Measurements from ENCODE around the gene VSTM4.

VSTM4 gene

DNA sequence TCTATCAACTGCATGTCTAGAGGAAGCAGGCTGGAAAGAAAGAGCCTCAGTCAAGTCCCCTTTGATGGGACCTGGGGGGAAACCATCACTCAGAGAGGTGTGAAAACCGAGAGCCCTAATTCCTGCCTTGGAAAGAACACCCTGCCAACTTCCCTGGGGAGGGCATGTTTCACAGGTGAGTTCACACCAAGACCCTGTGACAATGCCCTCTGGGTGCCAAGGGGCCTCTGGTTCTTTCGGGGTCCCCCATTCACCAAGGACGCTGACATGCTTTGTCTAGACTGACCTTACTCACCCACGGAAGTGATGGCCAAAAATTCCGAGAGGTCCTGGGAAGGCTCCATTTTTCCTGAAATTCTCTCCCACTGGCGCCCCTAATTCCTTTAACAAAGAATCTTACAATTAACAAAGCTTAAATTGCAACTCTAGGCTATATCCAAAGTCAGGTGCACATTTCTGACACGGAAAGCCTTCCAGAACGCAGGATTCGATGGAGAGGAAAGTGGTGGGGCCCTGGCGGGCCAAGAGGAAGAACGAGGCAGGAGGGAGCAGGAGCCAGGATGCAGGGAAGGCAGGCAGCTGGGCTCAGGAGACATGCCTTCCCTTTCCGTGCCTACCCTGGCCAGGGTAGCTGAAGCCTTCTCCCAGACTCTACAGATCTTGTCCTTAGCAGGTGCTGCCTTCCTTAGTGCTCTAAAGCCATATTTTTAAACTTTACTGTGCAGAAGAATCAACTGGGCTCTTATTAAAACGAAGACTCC is 23.7 kb downstream of the VSTM4 start:
- no peak for DNase-seq (ENCODE audit: low read depth)

DNA sequence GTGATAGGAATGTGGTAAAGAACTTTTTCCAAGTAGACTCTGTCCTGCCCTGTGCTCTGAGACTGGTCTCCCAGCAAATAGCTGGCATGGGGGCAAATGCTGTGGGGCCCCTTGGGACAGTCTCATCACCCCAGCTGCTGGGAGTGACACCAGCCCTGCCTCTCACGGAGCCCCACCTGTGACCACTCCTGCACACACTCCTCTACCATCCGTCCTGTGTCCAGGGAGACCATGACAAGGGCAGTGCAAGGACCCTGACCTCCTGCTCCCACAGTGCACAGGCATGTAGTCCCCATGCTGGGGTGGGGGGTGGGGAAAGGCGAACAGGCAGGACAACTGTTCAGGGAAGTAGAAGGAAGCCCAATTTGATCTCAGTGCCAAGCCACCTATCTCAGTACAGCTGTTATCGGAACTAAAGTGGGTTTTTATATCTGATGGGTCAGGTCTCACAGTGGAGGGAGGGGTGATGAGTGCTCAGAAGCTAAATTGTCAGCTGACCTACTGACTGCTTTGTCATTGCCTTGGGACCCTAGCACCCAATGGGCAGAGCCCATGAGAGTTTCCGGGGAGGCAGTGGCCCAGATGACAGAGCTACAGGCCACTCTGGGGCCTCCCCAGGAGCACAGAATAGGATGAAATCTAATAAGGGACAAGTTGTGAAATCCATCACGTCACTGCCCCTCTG is 24.5 kb downstream of the VSTM4 start:
- DNase-seq (ENCODE audit: low read depth): no peak

DNA sequence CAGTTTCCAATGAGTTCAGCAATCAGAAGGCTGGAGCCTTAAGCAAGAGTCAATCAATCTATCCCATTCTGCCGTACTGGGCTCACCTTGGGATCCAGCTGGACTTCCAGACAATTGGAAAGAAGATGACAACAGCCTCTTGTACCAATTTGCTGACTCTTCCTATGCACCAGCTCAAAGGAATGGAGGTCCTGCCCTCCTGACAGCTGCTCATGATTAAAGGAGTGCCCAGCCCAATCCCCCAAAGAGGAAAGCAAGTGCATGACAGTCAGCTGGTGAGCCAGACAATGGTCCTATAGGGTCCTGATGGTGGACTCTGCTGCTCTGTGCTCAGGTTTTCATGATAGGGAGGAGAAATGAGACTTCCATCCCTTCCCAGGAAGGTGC is 25.1 kb downstream of the VSTM4 start:
- no peak for DNase-seq (ENCODE audit: low read depth)

DNA sequence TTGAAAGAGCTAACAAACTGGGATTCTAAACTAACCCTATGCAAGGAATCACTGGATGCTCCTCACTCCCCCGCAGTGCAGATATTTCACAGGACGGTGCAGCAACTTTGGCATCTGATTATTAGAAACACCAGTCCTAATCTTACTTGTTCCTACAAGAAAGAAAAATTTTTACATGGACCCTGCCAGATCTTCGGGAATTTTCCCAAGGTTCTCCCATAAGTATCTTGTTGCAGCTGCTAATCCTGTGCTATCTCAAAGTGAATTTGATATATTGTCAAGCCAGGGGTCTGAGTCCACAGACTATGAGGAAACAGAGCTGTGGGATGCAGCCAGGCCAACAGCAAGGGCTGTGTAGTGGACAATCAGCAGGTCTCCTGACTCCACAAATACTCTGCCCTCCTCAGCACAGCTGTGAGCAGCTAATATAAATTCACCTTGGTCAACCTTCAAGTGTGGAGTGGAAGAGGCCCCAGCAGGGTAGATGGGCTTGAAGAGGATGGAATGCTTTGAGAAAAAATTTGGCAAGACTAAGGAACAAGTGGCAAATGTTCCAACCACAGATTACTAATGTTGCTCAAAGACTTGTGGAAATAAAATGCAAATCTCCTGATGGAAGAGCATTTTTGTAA is 25.6 kb downstream of the VSTM4 start:
- DNase-seq (ENCODE audit: low read depth): no peak

DNA sequence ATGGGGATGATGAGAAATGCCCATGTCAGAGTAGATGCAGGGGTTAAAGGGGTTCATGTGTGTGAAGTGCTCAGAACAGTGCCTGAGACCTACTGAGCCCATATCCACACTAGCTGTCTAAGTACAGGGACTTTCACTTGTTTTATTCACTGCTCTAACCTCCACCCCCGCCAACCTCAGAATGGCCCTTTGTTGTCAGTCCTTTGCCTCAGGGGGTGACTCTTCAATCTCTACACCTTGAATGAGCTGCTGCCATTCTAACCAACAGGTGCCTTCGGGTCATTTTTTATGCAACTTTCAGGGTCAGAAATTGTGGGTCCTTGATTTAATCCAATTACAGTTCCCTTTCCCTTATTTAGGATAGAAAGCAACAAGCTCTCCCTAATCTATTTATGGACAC is 26.2 kb downstream of the VSTM4 start:
- DNase-seq (ENCODE audit: low read depth): no peak

DNA sequence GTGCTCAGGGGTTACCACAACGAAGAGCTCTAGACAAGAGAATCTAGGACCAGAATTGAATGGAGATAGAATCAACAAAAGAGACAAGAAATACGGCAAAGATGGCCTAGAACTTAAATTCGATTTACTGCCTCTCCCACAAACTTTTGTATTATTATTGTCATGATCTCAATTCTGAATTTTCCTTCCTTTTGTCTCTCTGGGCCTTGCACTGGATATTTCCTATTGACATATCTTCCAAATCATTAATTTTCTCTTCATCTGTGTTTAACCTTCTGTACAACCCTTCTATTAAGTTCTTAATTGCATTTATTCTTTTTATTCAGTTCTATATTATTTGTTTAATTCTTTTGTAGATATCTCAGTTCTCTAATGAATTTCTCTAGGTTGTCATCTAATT is 28.4 kb downstream of the VSTM4 start:
- DNase-seq (ENCODE audit: low read depth): no peak

DNA sequence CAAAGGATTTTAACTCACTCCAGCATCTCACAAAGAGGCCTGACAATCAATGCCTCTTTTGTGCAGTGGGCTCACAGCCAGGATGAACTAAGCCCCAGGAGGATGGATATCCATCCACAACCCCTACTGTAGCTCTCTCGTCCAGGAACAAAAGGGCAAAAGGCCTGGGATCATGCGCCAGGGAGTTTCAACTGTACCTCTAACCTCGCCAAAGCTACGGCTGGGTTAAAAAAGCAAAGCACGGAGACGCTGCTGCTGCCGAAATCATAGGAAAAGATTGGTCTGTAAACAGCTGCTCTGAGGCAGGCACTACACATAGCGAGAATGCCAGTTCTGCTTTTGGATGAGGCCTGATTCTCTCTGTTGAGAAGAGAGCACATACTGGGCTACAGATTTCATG is 32.1 kb downstream of the VSTM4 start:
- no peak for DNase-seq (ENCODE audit: low read depth)

DNA sequence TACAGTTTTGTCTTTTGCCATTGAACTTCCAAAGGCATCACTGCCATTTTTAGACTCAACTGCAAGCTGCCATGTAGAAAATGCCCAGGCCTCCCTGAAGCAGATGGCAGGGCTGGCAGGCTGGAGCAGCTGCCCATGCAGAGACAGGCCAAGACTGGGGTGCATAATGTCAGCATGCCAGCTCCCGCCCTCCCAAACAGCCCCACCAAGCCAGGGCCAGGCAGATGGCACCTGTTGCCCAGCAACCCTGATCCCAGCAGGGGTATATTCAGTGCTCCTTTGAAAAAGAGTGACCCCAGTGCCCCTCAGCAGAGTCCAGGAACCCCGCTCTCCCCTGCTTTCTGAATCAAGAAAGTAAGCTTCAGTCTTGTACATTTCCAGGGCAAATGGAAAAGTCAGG is 32.6 kb downstream of the VSTM4 start:
- no peak for DNase-seq (ENCODE audit: low read depth)

DNA sequence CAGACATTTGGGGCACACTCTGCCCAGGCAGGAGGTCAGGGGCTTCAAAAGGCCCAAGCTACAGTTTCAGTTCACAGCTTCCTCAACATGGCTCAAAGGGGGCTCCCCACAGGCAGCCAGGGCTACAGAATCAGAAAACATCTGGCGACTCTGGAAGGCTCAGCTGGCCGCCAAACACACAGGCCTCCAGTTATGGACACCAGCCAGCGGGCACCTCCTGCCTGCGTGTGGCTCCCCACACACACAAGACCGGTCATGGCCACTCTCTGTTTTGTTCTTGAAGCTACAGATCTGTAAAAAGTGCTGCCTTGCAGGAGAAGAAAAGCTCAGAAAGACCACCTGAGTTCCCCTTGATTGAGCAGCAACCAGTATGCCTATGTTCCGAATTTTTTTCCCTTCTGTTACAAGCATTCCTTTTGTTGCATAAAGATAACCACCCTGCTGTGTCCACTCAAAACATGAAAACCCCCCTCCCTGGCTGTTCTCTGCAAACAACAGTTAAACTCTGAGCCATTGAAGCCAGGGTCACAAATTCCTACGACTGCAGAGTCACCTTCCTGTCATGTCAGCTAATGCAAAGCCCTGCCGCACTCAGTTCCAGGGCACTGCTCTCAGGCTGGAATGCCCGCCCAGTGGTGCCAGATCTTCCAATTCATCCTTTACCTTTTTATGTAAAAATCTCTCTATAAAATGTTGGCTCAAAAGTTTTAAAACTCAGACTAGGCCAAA is 33.6 kb downstream of the VSTM4 start:
- DNase-seq (ENCODE audit: low read depth): no peak

DNA sequence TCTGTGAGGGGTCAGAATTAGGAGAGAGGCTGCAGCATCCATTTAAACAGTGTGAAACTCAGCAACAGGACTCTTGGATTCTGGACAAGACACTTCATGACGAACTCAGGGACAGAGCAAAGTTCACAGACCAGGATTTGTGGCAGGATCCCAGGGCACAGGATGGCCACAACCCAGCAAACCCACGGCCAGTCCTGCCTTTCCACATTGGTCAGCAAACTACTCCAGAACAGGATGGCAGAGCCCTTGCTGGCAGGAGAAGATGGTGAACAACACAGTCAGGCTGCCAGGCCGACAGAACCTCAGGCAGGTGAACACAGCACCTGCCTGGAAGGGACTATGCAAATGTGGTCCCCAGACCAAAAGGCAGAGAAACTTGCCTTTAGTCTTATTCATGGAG is 34.4 kb downstream of the VSTM4 start:
- DNase-seq (ENCODE audit: low read depth): no peak

DNA sequence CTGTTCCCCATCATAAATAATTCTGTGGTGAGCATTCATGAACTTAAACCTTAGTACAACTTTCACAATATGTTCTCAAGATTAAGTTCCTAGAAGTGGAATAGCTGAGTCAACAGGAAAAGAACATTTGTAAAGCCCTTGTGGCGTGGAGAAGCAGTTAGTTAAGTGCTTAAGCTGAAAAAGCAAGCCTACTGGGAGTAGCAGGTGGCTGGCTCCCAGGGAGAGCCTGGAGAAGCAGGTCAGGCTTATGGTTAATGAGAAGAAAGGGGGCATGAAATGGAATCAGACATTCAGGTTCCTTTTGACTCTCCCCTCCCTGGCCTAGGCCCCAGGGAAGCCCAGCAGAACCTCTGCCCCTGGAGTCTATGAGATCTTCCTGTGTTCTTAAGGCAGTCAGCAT is 35.3 kb downstream of the VSTM4 start:
- DNase-seq (ENCODE audit: low read depth): no peak

DNA sequence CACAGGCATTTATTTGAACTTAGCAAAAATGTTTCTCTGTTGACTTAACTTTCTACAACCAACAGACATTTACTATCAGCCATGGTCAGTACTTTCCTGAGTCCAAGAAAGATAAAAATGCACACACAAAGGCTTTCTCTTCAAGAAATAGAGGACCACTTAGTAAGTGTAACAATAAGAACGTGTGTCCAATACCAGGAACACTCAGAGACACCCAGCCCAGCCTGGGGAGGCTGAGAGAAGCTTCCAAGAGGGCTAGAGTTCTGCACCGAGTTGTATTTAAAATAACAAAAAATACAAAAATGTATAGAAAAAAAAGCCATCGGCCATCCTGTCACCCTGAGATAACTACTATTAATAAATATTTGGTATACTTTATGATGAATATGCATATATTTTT is 35.8 kb downstream of the VSTM4 start:
- DNase-seq (ENCODE audit: low read depth): no peak

DNA sequence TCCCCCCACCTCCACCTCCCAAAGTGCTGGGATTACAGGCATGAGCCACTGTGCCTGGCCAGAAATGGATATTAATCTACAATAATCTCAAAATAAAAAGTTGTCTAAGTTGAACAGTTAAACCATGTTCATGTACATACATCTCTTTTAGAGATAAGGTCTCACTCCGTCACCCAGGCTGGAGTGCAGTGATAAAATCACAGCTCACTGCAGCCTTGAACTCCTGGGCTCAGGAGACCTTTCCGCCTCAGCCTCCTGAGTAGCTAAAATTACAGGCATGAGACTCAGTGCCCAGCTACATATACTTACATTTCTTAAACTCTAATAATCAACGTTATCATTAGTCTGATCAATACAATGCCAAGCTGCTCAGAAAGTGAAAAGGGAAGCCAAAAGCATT is 36.2 kb downstream of the VSTM4 start:
- no peak for DNase-seq (ENCODE audit: low read depth)

DNA sequence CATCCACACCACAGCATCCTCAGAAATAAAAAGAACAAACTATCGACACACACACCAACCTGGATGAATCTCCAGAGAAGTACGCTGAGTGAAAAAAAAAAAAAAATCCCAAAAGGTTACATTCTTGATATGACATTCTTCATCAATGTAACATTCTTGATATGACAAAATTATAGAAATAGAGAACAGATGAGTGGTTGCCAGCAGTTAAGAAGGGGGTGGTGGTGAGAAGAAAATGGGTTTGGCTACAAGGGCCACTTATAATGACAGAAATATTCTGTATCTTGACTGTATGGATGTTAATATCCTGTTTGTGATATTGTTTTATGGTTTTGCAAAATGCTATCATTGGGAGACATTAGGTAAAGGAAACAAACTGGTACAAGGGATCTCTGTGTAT is 36.9 kb downstream of the VSTM4 start:
- DNase-seq (ENCODE audit: low read depth): no peak

DNA sequence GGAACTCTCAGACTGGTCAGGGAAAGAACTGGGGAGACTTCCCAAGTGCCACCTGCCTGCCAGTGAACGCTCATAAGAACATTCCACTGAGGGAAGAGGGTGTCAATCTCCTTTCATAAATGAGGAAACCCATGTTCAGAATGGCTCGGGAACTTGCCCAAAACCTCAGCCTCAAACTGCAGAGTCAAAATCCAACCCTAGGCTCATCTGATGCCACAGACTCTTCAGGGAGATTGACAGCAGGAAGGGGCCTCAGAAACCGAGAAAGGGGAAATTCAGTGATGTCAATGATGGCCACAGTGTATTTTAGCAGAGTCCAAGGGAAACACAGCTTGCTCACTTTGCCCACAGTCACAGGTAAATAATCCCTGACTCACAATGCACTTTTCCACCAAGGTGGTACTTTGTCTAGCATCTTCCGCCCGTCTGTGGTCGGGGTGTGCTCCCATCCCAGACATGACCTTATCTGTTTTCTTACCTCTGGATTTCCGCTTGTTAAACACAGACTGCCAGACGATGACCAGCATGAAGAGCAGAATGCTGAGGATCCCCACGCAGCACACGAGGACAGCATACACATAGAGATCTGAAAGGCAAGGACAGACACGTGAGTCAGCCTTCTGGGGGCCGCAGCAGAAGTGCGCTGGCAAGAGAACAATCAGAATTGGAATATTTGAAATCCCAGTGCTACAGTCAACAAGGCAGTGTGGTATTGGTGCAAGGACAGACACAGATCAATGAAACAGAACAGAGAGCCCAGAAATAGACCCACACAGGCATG is 38.4 kb downstream of the VSTM4 start:
- no peak for DNase-seq (ENCODE audit: low read depth)

DNA sequence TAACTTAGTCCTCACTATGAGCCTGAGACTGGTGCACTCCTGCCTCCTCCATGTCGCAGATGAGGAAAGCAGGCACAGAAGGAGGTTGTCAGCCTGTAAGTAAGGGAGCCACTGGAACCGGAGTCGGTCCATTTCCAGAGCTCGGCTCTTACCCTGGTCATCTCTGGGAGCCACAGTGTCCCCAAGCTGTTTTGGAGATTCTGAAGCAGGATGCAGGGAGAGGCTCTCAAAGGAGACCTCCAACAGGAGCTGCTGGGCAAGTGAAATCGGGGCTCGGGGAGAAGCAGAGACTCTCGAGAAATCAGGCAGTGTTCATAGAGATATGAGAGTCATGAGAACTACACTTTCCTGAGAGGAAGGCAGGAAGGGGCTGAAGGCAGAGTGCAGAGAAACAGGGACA is 39.0 kb downstream of the VSTM4 start:
- DNase-seq (ENCODE audit: low read depth): no peak

DNA sequence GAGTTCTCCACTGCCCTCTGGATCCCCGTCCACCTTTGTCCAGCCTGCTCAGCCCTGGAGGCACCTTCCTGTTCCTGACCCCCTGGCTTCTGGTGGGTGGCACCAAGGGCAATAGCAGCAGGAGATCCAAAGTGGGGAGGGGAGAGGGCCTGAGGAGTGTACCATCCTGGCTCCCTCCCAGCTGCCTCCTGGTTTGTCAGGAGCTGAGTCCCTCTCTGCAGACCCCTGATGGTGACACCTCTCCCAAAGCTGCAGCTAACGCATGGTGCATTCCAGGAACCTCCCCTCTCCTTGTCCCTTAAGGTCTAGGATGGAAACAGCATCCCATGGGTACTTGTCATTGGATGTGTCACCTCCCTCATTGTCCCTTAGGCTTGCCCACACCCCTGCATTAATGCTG is 39.6 kb downstream of the VSTM4 start:
- DNase-seq (ENCODE audit: low read depth): no peak

DNA sequence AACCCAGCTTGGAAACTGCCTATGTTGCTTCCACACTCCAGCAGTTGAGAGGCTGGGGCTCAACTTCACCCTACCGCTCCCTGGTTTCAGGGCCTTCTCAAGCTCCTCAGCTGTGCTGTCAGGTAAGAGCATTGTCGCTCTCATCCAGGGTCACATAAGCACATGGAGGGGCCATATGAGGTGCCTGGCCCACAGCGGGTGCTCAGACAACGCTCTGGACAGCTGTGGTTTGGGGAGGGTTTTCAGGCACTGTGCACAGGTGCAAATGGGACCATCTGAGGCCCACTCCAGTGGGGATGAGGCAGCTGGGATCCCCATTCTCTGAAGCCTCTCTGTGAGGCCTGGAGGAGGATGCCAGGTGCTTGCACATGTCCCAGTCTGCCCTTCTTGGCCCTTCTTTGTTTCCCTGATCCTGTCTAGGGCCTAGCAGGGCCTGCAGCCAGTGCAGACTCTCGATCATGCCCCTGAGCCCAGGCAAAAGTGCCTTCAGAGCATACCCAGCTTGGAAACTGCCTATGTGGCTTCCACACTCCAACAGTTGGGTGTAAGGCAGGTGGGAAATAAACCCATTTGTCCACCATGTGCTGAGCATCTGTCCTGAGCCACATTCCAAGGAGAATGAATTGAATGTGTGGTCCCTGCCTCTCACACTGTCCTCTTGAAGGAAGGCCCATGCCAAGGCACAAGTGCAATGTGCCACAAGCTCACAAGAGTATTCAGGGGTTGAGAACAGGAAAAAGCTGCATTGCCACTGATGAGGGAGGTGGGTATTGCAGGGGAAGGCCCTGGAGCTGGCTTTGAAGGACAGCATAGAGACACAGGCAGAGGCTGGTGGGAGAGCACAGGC is 40.3 kb downstream of the VSTM4 start:
- no peak for DNase-seq (ENCODE audit: low read depth)

DNA sequence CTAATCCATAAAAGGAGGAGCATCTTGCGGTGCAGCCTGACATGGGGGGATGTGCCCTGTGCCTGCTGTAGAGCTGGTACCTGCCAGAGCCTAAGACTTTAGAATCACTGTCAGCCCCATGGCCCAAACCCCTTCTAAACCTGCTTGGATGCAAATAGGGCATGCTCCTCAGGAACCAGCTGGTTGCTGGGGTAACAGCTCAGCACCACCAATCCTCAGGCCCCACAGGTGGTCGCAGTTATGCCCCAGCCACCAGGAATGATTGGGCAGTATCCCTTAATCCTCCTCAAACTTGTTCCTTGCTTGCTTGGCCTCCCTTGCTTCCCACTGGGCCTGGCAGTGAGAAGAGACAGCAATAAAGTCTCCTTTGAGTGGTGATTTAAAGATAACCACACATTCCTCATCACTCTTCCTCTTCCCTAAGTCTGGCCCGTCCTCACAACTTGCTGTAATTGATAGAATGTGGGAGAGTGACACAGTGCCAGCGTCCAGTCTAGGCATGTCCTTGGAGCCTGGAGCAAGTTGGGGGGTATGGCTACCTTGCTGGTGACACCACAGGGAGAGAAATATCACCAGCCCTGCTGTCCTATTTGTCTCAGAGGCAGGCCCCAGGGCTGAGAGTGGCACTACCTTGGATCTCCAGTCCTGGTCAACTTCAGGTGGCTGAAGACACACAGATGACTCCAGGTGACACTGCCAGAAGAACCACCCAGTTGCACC is 43.0 kb downstream of the VSTM4 start:
- no peak for DNase-seq (ENCODE audit: low read depth)

DNA sequence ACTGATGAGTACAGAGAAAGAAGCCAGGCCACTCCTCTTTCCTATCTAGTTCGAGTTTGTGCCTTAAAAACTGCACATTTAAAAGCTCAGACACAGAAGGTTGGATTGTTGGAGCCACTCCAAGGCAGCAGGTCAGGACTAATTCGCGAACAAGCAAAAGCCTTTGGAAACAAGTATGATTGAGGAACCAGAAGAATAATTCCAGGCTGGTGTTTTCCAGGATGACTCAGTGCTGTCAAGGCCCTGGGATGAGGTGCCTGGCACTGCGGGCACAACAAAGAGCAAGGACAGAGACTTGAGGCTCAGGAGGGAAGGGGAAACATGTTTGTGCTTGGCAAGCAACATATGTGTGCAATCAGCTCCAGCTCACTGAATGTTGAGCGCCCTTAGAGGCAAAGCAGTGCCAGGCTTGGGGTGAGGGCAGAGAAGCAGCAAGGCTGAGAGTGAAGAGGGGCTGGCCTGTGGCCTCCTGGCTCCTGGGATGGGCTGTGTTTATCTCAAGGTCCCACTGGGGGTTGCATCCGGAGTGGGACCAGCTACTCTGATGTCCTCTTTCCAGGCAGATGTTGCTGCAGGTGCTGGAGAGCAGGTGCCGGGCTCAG is 44.1 kb downstream of the VSTM4 start:
- DNase-seq (ENCODE audit: low read depth): no peak
